ENCODE results near the gene VOPP1.

The VOPP1 gene

GRCh38 chr7:55554038-55554437 lies 18.3 kb downstream of the VOPP1 start:
- DNase-seq (ENCODE audit: low spot score) = no peak

GRCh38 chr7:55553024-55553345 lies 19.3 kb downstream of the VOPP1 start:
- DNase-seq (ENCODE audit: low spot score) = no peak

GRCh38 chr7:55552320-55553023 lies 19.8 kb downstream of the VOPP1 start:
- DNase-seq (ENCODE audit: low spot score) = no peak

- no peak for DNase-seq (ENCODE audit: low spot score)
Observed at GRCh38 chr7:55550841-55551537, 21.3 kb downstream of the VOPP1 start.

DNA sequence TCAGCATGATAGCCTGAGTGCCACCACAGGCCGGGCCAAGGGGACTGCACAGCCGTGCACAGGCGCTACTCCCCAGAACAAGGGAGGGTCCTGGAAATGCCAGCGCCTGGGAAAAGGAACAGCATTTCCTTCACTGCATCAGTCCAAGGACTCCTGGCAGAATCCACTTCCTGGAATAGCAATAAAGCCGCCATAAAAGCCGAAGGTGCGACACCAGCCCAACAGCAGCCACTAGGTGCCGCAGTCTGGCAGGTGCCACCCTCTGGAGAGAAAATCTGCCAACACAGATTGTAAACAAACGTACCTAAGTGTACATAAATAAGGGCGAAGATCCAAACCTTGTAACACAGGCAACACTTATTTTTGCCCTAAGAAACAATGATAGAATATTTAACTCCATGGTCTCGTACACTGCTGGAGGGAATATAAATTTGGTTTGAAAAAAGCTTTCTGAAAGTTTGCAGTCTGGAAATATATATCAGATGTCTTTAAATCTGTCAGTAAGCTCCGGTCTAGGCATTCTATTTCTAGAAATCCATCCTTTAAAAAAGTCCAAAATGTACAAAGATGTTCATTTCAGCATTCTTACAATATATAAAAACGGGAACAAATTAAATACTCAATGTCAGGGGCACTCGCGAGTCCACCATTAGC lies 22.2 kb downstream of the VOPP1 start:
- no peak for DNase-seq (ENCODE audit: low spot score)

DNA sequence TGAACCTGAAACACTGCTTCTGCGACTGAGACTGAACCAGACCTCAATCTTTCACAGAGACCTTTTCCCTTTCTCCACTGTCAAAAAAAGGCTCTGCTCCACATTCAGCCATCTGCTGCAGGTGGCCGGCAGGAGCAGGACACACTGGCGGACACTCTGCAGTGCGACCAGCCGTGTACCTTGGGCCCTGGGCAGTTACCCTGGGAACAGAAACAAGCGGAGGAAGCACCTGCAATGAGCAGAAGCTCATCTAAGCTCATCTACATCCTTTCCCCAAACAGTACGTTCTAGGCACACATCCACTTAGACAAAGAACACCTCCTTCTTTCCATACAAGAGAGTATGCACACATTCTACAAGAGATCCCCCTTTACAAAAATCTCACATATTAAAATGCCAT lies 22.8 kb downstream of the VOPP1 start:
- no peak for DNase-seq (ENCODE audit: low spot score)

DNA sequence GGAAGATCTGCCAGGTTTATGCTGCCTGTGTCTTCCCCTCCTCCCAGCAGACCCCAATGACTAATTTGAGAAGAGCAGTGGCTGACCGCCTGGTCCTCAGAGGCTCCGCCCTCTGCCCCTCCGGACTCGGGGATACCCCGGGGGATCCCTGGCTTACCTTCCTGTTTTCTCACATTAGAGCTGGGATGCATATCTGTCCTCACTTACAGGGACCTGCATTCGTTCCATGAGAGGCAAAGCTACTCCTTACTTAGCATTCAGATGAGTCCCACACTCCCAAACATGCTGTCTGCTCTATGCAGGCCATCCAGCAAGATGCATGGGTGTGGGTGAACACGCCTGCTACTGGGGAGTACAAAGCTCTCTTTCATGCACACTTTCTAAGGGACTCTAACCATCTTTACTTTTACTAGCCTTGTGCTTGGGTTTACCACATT lies 24.0 kb downstream of the VOPP1 start:
- no peak for DNase-seq (ENCODE audit: low spot score)

DNA sequence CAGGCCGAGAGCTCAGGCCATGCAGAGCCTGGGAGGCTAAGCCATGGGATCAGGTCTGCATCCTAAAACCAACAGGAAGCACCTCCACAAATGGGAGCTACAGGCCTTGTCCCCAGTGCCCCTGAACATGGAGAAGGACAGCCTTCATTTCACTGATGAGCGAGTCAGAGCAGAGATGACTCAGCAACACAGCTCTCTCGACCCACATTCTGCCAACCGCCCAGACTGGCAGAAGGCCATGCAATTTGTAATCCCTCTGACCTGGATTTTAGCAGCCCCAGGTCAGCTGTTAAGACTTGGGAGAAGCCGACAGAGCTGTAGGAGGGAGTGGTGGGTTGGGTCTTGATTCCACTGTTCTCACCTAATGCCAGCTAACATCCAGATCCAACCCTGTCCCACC lies 25.5 kb downstream of the VOPP1 start:
- DNase-seq (ENCODE audit: low spot score) = no peak

DNA sequence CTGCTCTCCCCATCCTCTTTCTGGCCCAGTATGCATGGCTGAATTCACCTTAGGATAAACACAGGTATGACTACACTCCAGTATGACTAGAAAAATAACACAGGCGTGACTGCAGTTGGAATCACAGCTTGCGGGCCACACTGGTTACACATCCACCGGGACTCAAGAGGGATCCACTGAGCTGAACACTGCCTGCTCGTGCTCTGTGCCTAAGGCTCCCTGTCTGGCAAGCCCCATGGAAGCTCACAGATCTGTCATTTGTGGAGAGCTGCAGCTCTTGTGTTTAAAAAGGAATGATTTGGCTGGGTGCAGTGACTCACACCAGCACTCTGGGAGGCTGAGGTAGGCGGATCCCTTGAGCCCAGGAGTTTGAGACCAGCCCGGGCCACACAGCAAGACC lies 26.8 kb downstream of the VOPP1 start:
- no peak for DNase-seq (ENCODE audit: low spot score)

- no peak for DNase-seq (ENCODE audit: low spot score)
Observed at GRCh38 chr7:55540226-55540858, 32.0 kb downstream of the VOPP1 start.

DNA sequence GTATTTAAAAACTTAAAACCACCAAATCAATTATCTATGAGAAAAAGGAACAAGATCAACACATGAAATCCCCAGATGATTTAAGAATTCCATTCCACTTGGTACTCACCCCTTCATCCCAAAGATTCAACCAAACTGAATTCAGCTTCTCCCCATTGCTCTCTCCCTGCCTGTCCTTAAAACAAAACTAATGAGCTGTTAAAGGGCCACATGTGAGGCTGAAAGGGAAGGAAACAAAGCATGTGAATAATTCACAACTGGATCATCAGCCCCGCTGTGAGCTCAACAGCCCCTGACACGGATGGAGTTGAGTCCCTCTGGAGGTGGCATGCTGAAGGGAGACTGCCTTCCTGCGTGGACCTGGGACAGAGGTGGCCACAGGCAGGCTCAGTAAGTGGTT lies 32.9 kb downstream of the VOPP1 start:
- no peak for DNase-seq (ENCODE audit: low spot score)

- DNase-seq (ENCODE audit: low spot score) = no peak
Observed at GRCh38 chr7:55538538-55538937, 33.8 kb downstream of the VOPP1 start.

DNA sequence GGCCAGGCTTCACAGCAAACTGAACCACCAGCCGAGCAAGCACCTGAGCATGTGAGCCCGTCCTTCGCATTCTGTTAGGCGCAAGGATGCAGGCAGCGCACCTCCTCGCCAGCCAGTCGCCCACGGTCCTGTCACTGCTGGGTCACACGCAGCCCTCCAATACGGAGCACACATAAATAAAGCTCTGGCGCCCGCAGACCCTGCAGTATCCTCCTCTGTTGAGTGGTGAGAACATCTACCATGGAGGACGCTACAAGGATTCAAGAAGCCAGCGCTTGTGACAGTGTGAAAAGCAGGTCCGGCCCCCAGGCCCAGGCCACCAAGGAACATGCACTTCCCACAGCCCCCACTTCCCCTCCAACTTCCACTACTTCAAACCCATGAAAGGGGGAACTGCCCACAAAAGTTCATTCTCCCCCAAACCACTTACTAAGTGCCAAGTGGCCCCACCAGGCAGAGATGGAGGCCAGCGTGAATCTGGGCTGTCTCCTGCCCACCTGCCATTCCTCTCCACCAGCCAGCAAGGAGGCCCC lies 34.8 kb downstream of the VOPP1 start:
- no peak for DNase-seq (ENCODE audit: low spot score)

GRCh38 chr7:55536619-55537457 lies 35.5 kb downstream of the VOPP1 start:
- no peak for DNase-seq (ENCODE audit: low spot score)

GRCh38 chr7:55535617-55536016 lies 36.7 kb downstream of the VOPP1 start:
- no peak for DNase-seq (ENCODE audit: low spot score)

GRCh38 chr7:55534916-55535590 lies 37.2 kb downstream of the VOPP1 start:
- DNase-seq (ENCODE audit: low spot score) = no peak

GRCh38 chr7:55534262-55534915 lies 37.9 kb downstream of the VOPP1 start:
- no peak for DNase-seq (ENCODE audit: low spot score)

GRCh38 chr7:55533729-55534080 lies 38.6 kb downstream of the VOPP1 start:
- DNase-seq (ENCODE audit: low spot score) = no peak

- no peak for DNase-seq (ENCODE audit: low spot score)
Observed at GRCh38 chr7:55533050-55533728, 39.1 kb downstream of the VOPP1 start.

Measured in ecto neural progenitor cell (in vitro differentiated cells).